ENCODE results near the gene CASTOR1.

Gene CASTOR1

DNA sequence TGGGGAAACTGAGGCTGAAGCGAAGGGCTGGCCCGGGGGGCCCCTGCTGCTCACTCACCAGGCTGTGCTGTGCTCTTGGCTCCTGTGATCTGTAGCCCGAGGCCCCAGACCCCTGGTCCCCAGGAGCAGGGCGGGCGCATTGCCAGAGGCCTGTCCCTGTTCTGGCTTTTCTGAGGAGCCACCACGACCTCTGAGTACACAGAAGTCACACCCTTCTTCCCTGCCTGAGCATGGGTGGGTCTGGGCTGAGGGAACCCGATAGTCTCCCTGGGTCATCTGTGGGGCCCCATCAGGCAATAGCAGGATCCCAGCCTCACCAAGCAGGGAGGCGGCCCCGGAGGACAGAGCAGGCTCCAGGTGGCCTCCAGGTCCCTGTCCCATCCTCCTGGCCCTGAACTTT, 5.1 kb downstream of the CASTOR1 start:
- DNase-seq = no peak

DNA sequence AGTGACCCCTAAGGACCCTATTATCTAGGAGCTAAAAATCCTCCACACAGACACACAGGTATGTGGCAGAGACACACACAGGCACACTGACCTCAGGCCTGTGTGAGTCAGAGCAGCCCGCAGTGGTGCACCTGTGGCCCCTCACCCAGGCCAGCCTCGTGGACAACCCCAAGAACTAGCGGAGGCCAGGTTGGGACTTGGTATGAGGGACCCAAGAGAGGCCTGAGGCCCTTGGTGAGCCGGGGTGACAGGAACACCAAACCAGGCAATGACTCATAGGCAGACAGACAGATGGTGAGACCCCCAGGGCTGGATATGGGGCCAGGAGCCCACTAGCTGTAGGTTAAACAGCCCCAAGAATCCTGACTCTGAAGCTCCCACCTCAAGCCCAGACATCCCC, 6.0 kb downstream of the CASTOR1 start:
- no peak for DNase-seq

DNA sequence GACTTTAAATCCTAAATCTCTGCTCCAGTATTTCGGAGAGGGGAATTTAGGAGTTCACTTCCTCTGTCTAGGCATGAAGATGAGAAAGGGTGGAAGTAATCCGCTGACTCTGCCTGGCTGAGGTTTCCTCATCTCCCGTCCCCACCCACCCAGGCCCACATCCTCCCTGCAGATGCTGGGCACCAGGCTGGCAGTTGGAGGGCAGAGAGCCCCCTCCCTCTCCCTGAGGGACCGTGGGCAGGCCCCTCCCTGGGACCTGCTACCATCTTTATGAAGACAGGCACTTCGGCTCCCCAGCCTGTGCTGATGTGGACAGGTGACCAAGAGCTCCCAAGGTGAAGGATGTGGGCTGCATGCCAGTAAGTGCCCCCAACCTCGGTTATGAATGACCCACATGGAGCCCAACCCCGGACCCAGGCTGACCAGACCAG, 6.7 kb downstream of the CASTOR1 start:
- peak; percentile 72 for DNase-seq

DNA sequence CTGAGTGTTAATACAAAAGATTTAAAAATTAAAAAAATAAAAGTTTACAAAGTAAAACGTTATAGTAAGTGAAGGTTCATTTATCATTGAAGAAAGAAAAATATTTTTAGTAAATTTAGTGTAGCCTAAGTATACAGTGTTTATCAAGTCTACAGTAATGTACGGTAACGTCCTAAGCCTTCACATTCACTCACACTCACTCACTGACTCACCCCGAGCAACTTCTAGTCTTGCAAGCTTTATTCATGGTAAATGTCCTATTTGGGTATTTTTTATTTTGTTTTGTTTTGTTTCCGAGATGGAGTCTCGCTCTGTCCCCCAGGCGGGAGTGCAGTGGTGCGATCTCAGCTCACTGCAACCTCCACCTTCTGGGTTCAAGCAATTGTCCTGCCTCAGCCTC, 8.8 kb downstream of the CASTOR1 start:
- peak; percentile 29 for DNase-seq

DNA sequence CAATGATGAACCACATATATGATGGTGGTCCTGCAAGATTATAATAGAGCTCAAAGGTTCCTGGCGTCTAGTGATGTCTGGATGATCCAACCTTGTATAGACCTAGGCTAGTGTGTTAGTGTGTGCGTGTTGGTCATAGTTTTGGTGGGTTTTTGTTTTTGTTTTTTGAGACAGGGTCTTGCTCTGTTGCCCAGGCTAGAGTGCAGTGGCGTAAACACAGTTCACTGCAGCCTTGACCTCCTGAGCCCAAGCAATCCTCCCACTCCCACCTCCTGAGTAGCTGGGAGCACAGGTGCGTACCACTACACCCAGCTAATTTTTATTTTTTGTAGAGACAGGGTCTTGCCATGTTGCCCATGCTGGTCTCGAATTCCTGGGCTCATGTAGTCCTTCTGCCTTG, 9.4 kb downstream of the CASTOR1 start:
- DNase-seq = no peak

DNA sequence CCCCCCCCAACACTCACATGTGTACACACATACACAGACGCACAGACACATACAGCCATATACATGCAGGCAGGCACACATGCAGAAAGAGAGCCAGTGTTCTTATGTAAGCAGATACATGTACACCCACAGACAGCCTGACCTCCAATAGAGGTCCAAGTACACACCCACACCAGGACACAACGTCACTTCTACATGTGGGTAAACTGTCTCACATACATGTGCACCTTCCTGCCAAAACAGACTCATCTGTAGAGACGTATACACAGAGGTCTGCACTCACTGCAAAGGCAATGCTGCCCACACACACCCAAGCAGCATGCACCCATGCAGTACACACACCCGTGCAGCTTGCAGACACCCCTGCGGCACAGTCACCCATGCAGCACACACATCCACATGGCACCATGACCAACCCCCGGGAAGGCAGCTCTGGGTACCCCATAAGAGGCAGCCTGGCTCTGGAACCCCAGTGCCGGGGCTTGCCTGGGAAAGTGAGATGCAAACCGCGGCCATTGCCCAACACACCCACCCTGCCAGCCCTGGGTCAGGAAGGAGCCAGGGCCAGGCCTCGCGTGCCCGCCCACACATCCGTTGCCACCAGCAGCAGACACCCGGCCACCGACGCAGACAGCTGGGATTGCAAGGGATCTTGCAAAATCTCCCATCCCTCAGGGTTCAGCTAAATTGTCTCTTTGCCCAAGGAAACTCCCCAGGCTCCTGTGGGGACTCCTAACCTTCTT, 10.1 kb downstream of the CASTOR1 start:
- peak; percentile 96 for DNase-seq

DNA sequence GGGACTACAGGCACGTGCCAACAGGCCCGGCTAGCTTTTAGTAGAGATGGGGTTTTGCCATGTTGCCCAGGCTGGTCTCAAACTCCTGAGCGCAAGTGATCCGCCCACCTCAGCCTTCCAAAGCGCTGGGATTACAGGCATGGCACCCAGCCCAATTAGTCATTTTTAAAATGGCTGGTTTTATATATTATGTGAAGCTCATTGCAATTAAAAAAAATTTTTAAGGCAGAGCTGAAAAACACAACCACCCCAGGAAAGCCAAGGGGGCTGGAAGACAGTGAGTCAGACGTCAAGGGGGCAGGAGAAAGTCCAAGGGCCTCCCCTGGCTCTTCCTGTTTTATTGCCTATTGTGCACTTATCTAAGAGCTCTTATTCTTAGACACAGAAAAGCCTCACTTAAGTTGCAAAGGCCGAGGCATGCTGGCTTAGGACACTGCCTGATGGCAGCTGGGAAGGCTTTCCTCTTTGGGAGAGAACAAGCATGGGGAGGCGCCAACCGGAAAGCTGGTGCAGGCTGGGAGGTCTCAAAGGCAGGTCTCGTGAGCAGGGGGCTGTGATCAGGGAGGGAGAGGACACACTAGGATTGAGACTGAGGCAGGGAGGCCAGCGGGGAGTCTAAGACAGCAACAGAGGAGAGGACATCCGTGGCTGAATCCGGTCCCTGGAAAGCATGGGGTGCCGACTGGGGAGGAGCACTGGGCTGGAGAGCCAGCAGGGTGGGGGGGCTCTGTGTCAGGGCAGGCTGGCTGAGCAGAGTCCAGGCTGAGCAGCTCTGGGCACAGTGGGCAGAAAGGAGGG, 11.6 kb downstream of the CASTOR1 start:
- DNase-seq = peak; percentile 63

DNA sequence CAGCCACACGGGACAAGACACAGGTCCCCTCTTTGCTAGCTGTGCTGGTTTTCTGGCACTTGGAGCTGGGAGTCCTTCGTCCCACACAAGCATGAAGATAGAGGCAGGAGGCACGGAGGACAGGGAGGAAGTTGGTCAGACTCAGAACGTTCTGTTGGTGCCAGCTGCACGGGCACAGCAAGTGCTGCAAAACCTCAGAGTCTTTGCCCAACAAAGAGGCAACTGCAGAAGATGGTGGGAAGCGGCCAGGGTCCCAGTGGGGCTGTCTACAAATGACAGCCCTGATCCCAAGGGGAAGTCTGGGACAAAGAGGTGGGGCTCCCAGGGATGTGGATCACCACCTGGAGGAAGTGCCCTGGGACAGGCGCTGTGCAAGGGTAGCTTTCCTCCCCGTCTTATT, 13.3 kb downstream of the CASTOR1 start:
- no peak for DNase-seq

DNA sequence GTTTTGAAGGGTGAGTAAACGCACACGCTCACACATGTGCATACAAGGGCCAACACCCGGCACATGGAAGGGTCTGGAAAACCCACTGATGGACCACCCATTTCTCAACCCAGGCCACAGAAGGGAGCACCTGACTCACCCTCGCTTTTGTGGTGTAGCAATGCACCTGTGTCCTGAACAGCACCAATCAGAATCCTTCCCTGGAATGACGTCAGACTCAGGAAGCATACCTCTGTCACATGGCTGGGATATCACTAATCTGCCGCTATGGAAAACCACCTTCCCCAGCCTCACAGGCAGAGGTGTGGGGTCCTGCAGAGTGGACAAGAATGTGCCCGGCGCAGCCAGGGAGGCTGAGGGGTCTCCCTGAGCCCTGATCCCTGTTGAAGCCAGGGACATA, 13.7 kb downstream of the CASTOR1 start:
- no peak for DNase-seq

DNA sequence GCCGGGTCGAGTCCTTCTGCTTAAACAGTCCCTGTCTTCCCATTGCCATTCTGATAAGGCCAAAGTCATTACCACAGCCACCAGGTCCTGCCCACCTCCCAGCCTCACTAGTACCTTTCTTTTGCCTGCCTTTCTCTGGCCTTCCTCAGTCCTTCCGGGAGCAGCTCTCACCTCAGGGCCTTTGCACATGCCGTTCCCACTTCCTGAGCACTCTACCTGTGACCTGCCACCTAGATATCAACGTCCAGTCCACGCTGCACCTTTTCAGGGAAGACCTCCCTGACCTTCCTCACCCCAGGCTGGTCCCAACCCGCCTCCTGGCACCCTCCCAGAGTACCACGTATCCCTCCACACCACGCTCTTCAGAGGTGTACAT, 14.9 kb downstream of the CASTOR1 start:
- no peak for DNase-seq

DNA sequence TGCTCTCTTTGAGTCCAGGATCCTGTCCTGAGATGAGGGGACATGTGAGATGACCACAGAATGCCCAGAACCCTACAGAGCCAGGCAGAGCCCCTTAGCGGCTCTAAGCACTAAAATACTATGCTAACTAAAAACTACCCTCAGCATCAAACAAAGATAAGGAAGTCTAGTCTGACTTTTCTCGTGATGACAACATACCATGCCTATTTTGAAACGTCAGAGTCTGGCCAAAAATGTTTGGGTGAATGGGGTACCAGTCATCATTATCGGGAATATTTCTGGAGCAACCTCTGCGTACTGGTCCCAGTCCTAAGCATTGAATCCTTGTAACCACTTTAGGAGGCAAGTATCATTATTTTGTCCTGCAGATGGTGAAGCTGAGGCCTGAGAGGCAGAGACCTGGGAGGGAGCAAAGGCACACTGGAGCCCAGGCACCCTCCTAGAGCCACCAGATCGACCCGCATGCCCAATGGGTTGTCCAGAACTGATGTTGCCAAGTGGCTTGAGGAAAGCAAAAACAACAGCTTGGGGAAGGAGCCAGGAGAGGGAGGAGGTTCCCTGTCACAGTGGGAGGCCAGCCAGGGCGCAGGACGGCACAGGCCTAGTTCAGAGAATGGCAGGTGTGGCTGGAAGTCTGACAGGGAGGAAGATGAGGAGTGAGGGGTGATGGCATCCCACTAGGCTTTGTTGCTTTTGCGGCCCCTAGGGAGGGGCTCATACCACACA, 15.4 kb downstream of the CASTOR1 start:
- DNase-seq = peak; percentile 58

DNA sequence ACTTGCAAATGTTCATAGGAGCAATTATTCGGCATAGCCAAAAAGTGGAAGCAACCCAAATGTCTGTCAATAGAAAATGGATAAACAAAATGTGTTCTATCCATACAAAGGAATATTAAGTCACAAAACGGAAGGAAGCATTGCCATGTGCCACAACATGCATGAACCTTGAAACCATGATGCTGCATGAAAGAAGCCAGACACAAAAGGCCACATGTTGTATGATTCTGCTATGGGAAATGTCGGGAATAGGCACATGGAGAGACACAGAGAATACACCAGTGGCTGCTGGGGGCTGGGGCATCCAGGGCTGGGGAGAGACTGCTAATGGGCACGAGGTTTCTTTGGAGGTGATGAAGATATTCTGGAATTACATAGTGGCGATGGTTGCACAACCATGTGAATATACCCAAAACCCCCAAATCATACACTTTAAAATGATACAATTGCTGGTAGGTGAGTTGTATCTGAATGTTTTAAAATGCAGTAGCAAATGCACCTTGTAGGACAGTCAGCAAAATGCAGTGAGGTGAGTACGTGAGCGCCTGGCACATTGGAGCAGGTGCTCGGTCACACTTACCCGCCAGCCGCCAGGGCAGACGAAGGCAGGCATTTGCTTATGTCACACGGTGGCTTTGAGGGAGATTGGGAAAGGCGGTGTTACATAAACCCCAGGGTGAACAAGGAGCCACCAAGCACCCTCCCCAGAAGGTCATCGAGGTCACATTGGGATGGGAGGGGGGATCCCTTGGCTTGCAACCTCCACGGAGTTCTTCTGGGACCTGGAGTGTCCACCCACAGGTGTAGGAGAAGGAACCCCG, 16.3 kb downstream of the CASTOR1 start:
- peak; percentile 67 for DNase-seq

DNA sequence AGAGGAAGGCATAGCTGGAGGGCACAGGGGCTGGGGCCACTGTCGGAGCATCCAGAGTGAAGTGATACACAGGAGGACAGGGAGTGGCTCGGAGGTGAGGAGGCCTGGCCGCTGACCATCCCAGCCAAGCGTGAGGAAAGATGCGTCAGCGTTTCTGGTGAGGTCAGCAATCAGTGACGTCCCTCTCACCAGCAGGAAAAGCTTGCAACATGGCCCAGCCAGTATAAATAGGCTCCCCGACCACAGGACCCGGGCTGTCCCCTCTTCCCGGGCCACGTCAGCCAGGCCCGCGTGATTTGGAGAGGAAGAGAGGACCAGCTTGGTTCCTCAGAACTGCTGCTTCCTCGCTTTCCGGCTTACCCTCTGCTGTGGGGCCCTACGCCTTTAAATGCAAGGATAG, 18.5 kb downstream of the CASTOR1 start:
- peak; percentile 100 for DNase-seq

DNA sequence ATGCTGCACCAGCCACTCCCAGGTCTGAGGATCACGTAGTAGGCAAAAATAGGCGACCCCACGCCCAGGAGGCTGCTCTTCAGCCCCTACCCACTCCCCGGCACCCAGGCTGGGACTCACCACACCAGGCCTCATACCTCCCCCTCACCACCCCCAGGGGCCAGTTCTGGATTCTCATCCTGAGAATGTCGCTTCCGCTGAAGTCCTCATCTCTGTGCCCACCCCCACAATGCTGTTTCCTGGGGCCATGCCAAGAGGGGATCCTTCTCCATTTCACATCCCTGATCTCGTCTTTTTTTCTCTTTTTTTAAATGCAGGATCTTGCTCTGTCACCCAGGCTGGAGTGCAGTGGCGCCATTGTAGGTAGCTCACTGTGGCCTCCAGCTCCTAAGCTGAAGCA, 21.0 kb downstream of the CASTOR1 start:
- no peak for DNase-seq

DNA sequence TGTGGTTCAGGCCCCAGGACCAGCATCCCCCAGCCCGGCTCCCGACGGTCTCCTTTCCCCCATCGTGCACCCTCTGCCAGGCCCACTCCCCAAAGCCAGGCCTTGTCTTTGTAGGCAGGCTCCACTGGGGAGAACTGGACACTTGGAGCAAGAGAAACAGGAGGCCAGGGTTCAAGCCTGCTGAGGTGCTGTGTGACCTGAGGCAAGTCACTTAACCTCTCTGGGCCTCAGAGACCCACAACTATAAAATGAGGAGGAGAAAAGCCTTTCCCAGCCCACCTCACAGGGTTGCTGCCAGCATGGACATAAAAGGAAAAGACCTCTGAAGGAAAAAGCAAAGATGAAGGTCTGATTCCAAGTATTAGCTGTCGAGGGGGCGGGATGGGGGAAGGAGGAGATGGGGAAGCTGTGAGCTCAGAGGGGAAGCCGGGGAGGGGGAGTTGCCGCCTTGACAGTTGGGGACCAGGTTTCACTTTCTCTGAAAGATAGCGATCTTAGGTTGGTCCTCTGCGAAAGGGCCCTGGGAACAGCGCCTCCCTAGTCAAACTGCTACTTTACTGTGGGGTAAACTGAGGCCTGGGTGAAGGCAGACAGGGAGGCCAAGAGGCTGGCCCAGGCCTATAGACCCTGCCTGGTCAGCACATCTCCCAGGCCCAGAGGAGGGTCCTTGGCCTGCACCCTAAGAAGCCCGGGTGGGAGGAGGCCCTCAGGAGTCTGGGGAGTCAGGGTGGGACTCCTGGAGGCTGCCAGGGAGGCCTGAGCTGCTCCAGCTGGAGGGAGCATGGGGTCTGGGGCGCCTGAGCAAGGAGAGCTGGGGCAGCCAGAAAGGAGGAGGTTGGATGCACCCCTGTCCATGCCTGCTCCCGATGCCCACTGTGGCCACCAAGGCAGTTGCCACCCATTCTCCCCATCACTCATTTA, 21.7 kb downstream of the CASTOR1 start:
- DNase-seq = peak; percentile 86

DNA sequence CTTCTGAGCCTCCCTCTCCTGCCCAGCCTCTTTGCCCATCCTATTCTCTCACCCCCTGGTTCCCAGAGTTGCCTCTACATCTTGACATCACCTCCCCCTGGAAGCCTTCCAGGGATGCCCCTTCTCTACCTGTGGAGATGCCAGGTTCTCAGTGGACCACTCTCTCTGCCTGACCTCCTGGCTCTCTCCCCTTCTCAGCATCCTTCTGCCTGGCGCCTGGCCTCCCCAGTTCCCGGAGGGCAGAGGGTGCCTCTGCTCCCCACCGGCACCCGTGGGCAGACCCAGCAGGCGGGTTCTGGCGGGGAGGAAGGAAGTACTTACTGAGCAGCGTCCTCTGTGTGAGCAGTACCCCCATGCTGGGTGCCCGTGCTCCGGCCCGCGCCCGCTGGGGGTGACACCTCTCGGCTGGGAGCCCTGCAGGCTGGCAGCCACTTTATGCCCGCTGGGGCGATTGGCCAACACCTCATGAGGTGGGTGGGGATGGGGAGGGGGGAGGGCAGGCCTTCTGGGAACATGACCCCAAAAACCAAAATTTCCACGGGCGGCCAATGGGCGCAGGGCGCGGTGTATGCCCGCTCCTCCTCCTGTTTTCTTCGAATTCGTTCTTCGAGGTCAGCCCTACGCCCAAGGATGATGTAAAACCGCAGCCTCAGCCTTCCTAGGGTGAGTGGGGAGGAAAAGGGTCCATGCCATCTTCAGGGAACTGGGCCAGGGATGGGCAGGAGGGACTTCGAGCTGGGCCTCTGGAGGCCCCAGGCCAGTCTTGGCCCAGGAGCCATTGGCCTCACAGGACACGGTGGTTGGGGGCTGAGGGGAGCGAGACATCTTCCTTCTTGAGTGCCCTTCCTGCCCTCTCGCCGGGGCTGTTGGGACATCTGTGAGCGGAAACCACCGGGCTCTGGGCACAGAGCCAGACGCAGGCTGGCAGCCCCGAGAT, 22.6 kb downstream of the CASTOR1 start, which contains the start of gene OSM:
OSM (minus strand) TSS at position 407 of the 937 bp plus-strand sequence; CDS start at position 355, 52 bp downstream.
- DNase-seq = peak; percentile 87

DNA sequence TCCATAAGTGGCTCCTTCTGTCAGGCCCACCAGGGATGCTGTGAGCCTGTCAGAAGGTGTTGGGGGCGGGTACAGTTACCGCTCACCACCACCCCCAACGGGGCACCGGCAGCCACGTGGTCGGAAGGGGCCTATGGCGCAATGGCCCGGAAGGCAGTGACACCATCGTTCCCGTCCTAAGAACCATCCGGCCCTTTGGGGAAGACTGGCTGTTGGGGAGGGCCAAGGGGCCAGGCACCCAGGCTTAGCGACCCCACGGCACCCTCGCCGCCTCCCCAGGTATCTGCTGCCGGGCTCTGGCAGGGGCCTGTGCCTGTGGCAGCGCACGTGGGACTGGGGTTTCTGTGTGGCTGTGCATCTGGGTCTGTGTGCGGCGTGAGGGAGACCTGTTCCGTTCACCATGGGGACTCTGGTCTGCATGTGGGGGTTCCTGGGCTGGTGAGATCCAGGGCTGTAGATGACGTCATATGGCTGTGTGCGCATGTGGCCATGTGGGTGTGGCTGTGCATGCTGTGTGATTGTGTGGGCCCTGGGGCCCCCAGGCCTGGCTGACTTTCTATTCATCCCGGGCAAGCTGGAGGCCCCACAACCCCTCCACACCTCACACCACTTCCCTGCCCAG, 23.4 kb downstream of the CASTOR1 start:
- DNase-seq = peak; percentile 78

DNA sequence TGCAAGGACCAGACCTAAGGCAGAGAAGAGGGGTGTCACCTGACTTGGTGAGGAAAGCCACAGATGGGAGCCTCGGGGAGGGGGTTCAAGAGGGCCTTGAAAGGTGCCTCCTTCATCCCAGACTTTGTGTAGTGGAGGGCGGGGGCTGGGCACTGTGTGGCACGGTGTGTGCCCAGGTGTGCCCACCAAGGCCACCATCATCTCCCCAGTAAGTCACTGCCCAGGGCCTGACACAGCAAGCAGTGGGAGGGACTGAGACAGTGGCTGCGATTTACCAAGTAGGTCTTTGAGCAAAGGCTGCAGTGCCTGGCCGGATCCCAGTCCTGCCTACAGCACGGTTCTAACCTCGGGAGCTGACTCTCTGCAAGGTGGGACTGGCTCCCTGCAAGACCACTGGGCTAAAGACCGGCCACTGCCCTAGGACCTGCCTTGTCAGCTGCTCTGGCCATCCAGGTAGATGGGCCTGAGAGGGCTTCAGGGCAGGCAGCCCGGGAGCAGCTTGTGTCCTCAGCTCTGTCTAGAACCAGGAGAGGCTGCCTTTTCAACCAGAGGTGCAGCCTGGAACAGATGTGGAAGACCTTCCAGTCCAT, 24.1 kb downstream of the CASTOR1 start:
- no peak for DNase-seq

DNA sequence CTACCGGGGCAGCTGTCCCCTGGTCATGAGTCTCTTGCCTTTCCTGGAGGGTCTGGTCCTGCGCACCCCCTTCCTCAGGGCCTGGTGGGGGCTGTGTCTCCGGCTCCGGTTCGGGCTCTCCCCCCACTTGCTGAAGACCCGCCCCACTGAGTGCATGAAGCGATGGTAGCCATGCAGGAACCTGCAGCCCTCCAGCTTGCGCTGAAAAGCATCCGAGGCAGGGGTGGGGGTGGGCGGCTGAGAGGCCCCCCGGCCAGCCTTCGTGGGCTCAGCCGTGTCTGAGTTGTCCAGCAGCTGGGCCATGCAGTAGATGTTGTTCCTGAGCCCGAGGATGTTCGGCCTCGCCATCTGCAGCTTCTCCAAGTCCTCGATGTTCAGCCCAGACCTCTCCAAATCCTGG, 25.4 kb downstream of the CASTOR1 start:
- no peak for DNase-seq
